Measurements from ENCODE around the gene SPAG8. TPM values are rescaled to one million over a fixed set of nuclear protein-coding genes. Genes with fewer than 3 reads are reported as not detected.

Gene SPAG8
- total RNA-seq, 1 experiment from 2014 or later: 0.29 TPM

DNA sequence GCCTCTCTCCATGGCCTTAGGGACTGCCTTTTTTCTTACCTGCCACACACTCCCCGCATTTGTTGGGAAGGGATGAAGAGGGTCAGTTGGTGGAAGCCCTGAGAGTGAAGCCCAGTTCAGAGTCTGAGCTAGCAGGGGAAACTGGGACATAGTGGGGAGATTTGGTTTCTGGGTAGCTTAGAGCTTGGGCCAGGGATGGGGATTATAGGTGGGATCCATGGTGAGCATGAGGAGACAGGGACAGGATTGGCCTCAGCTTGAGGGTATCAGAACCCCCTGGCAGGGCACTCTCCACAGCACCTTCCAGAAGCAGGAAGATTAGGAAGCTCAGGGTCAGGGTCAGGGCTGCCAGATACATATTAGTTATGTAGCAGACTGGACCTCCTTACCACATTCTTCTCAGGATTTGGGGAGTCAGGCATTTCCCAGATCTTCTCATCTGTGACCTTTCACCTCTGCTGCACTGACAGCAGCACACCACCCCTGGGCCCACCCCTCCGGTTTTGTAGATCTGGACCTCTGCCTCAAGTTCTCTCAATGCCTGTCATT is 40.3 kb upstream of the SPAG8 start:
- no peaks in the 10 kb centered on the region for H3K27me3 ChIP-seq (replicated peaks; ENCODE audit: control insufficient read depth, insufficient read depth, low read length)
- TF ChIP-seq CTCF (IDR thresholded peaks at IDR 0.05; ENCODE audit: insufficient read depth in 1 of 2, low read depth in 1 of 2, low read length in 1 of 2, severe bottlenecking in 1 of 2, unreplicated experiment in 1 of 2): no peak
- no peak for DNase-seq
- Mint-ChIP-seq H3K27ac (ENCODE audit: unreplicated experiment) (no peak overlapping the region), H3K27me3 (ENCODE audit: insufficient read depth, unreplicated experiment) (peaks cover 5% of the 10 kb centered on the region), H3K4me1 (ENCODE audit: low read depth, unreplicated experiment) (no peaks in the 10 kb centered on the region), H3K9me3 (ENCODE audit: unreplicated experiment) (no peaks in the 10 kb centered on the region), H3K4me3 (ENCODE audit: unreplicated experiment) (no peak overlapping the region), H3K36me3 (ENCODE audit: insufficient read depth, unreplicated experiment) (no peaks in the 10 kb centered on the region)
- no peaks in the 10 kb centered on the region for H3K36me3 ChIP-seq (ENCODE audit: control insufficient read depth, insufficient read depth, low read length)
- intact Hi-C loops (cut with micrococcal nuclease; ENCODE audit: unreplicated experiment): no loop called here
- ChIA-PET POLR2A (interaction anchor here (0.6 kb wide), 1 partner anchor 334 kb away, joined by 3 read pairs; no protein-coding TSS in a partner anchor), CTCF (no interaction called here)
- no peak overlapping the region for H3K4me3 ChIP-seq (ENCODE audit: low read depth, low read length)
- no peaks in the 10 kb centered on the region for H3K9me3 ChIP-seq
- BruUV-seq (replicated peaks): no TSS peak
- no peaks in the 10 kb centered on the region for H3K4me1 ChIP-seq

- Mint-ChIP-seq H3K4me1 (ENCODE audit: low read depth, unreplicated experiment) (peaks cover 7% of the 10 kb centered on the region), H3K27me3 (ENCODE audit: insufficient read depth, unreplicated experiment) (no peaks in the 10 kb centered on the region), H3K9me3 (ENCODE audit: unreplicated experiment) (no peaks in the 10 kb centered on the region), H3K4me3 (ENCODE audit: unreplicated experiment) (no peak overlapping the region), H3K27ac (ENCODE audit: unreplicated experiment) (no peak overlapping the region), H3K36me3 (ENCODE audit: insufficient read depth, unreplicated experiment) (no peaks in the 10 kb centered on the region)
- Histone ChIP-seq H3K9me3 (no peaks in the 10 kb centered on the region), H3K4me1 (no peaks in the 10 kb centered on the region), H3K36me3 (ENCODE audit: control insufficient read depth, insufficient read depth, low read length) (no peaks in the 10 kb centered on the region), H3K27me3 (replicated peaks; ENCODE audit: control insufficient read depth, insufficient read depth, low read length) (no peaks in the 10 kb centered on the region), H3K4me3 (ENCODE audit: low read depth, low read length) (no peak overlapping the region)
- no peak for DNase-seq
- intact Hi-C loops (cut with micrococcal nuclease; ENCODE audit: unreplicated experiment): no loop called here
- no peak for TF ChIP-seq CTCF (IDR thresholded peaks at IDR 0.05; ENCODE audit: insufficient read depth in 1 of 2, low read depth in 1 of 2, low read length in 1 of 2, severe bottlenecking in 1 of 2, unreplicated experiment in 1 of 2)
- POLR2A ChIA-PET: no interaction called here
- BruUV-seq (replicated peaks): no TSS peak
- CTCF ChIA-PET: no interaction called here
Observed at GRCh38 chr9:35847792-35848572, 35.9 kb upstream of the SPAG8 start.

DNA sequence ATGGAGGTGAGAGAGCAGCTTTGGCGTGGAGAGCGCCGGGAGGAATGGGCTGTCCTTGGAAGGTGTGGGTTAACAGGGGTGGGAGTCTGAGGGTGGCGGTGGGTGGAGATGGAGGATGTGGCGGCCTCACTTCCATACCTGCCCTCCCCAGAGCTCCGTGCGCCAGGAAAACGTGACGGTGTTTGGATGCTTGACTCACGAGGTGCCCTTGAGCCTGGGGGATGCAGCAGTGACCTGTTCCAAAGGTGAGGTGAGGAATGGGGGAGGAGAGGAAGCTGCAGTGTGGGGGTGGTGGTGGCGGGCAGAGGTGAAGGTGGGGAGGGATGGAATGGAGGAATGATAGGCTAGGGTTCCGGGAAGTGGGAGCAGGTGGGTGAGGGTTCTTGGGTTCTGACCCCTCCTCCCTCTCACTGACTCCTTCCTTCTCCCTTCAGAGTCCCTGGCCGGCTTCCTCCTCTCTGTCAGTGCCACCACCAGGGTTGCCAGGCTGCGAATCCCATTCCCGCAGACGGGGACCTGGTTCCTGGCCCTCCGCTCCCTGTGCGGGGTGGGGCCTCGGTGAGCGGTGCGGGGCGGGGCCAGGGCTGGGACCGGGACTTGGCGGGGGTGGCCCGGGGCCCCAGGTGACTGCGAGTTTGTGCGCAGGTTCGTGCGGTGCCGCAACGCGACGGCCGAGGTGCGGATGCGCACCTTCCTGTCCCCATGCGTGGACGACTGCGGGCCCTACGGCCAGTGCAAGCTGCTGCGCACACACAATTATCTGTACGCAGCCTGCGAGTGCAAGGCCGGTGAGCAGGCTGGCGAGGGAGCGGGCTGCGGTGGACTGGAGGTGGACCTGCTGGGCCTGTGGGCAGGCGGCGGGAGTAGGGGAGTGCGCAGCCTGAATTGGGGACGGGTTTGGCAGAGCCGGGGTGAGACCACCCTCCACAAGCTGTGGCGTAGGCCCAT is 34.0 kb upstream of the SPAG8 start:
- intact Hi-C loops (cut with micrococcal nuclease; ENCODE audit: unreplicated experiment): no loop called here
- H3K4me1 Mint-ChIP-seq (ENCODE audit: low read depth, unreplicated experiment): peaks cover 7% of the 10 kb centered on the region
- Histone ChIP-seq H3K27me3 (replicated peaks; ENCODE audit: control insufficient read depth, insufficient read depth, low read length) (no peaks in the 10 kb centered on the region), H3K4me3 (ENCODE audit: low read depth, low read length) (no peak overlapping the region), H3K36me3 (ENCODE audit: control insufficient read depth, insufficient read depth, low read length) (no peaks in the 10 kb centered on the region), H3K4me1 (peaks cover 4% of the 10 kb centered on the region; the same call in 1 of the 2 replicates), H3K9me3 (no peaks in the 10 kb centered on the region)
- no peak for TF ChIP-seq CTCF (IDR thresholded peaks at IDR 0.05; ENCODE audit: insufficient read depth in 1 of 2, low read depth in 1 of 2, low read length in 1 of 2, severe bottlenecking in 1 of 2, unreplicated experiment in 1 of 2)
- H3K4me3 Mint-ChIP-seq (ENCODE audit: unreplicated experiment): no peak overlapping the region
- H3K27ac Mint-ChIP-seq (ENCODE audit: unreplicated experiment): no peak overlapping the region
- no peaks in the 10 kb centered on the region for H3K27me3 Mint-ChIP-seq (ENCODE audit: insufficient read depth, unreplicated experiment)
- ChIA-PET CTCF (no interaction called here), POLR2A (no interaction called here)
- no peak for DNase-seq
- H3K9me3 Mint-ChIP-seq (ENCODE audit: unreplicated experiment): no peaks in the 10 kb centered on the region
- no peaks in the 10 kb centered on the region for H3K36me3 Mint-ChIP-seq (ENCODE audit: insufficient read depth, unreplicated experiment)
- BruUV-seq (replicated peaks): no TSS peak
